Measurements from ENCODE around the gene FAM184B.

- TF ChIP-seq CTCF (IDR thresholded peaks at IDR 0.05): no peak
- TF ChIP-seq POLR2A (IDR thresholded peaks at IDR 0.05): no peak
These were observed 133.5 kb downstream of the FAM184B start for GRCh38 chr4:17647927-17648326.
